ENCODE data around the gene NUP62.
"Not testable (repeated sequence)": the region's sequence is repeated elsewhere in the genome, so short reads cannot be mapped to it uniquely, and the experiment has no call there.

Gene NUP62

DNA sequence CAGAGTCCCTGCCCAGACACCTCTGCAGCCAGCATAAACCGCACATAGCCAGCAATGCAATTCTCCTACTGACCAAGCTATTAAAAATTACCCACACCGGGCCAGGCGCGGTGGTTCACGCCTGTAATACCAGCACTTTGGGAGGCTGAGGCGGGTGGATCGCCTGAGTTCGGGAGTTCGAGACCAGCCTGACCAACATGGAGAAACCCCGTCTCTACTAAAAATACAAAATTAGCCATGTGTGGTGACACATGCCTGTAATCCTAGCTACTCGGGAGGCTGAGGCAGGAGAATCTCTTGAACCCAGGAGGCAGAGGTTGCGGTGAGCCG lies 4.5 kb downstream of the NUP62 start:
- not testable (repeated sequence) for DNase-seq (ENCODE audit: low read depth)

DNA sequence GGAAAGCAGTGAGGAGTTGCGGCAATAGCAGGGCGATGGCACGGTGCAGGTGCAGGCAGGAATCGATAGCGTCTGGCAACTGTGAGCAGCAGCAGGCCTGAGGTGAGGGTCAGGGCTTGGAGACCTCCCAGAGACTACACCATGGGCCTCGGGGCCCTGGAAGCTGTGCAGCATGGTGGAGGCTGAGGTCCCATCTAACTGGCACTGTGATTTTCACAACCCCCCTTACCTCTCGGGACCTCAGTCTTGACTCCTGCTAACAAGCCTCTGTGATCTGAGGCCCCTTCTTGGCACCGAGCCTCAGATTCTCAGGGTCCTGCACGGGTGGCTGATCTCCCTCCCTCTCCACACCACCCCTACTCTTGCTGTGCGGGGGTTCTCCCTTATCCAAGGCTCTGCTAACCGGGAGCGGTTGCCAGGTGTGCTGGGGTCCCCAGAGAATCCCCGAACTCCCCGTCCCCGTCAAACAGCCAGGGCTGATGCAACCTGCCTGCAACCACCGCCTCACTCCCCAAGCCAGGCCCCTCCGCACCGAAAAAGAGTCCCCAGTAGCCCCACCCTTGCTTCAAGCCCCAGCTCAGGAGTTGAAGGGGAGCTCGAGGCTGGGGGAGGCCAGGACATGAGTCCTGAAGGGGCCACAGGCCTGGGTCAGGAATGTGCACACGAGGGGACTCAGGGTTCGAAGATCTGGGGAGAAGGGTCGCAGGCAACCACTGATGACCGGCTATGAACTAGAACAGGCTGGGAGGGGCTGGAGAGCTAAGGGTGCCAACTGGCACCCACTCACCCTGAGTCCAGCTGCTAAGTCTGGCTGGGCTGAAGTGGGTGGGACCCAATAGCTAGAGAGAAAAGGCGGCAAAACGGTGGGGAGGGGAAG lies 5.1 kb downstream of the NUP62 start:
- no peak for DNase-seq (ENCODE audit: low read depth)

DNA sequence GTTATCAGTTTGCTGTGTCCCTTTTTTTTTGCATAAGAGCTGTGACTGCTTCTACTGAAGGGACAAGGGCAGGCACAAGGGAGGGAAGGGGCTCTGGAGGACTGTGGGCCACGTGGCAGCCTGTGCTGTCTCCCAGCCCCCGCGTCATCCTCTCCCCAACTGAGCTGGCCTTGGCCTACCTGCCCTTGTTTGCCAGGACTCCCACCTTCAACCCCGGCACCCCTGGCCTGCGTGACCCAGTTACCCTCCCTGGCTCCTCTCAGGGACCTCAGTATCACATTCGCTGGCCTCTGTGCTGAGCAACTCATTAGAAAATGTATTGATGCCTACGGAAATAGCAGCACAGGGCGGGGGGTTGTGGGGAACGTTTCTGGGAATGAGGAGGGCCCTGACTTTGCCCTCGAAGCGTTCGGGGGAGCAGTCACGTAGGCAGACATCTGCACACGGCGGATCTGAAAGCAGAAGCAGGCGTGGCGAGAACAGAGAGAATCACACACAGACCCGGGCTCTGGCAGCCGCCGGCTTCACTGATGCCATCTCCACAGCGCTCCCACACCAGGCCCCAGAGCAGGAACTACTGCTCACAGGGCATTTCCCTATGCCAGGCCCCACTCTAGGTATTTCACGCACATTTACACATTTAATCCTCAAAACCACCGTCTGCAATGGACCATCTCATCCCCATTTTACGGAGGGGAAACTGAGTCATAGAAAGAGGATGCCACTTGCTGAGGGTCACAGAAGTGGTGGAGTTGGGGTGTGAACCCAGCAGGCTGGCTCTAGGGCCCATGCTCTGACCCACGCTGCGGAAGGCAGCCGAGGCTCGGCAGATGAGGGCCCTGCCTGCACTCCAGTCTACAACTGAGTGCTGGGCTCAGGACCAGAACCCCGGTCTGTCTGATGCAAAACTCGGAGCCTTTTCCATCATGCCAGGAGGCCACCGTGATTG lies 6.0 kb downstream of the NUP62 start:
- no peak for DNase-seq (ENCODE audit: low read depth)

- no peak for DNase-seq (ENCODE audit: low read depth)
Observed at GRCh38 chr19:49921871-49922795, 7.2 kb downstream of the NUP62 start.

DNA sequence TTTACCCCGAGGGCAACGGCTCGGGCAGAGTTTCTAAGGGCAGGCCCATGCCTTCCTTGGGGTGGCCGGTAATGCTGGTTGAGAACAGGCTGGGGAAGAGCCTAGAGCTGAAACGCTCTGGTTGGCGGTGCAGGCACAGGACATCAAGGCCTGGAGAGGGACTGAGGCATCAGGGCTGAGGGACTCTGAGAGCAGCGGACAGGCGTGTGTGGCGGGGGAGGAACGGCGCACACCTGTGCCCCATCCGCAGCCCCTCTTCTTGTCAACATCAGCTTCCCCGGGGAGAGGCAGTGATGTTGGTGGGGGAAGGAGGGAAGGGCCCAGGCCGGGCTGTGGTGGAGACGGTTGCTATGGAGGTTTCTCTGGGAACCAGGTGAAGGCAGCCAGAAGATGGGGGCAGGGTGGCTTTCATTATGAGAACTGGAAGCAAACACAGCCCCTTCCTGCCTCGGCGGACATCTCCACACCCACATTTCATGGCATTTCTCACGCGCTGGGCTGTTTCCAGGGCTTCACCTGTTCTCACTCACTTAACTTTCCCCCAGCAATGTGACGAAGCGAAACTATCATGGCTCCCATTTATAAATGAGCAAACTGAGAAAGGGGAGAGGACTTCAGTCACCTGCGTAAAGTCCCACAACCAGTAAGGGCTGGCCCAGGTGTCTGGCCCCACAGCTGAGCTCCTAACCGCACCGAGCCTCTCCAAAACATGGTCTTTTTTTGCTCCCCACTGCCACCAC lies 8.5 kb downstream of the NUP62 start:
- DNase-seq (ENCODE audit: low read depth) = no peak

- no peak for DNase-seq (ENCODE audit: low read depth)
Observed at GRCh38 chr19:49918089-49918488, 11.2 kb downstream of the NUP62 start.

GRCh38 chr19:49916839-49917733 lies 12.2 kb downstream of the NUP62 start:
- no peak for DNase-seq (ENCODE audit: low read depth)

- no peak for DNase-seq (ENCODE audit: low read depth)
Observed at GRCh38 chr19:49915271-49915670, 14.0 kb downstream of the NUP62 start.

DNA sequence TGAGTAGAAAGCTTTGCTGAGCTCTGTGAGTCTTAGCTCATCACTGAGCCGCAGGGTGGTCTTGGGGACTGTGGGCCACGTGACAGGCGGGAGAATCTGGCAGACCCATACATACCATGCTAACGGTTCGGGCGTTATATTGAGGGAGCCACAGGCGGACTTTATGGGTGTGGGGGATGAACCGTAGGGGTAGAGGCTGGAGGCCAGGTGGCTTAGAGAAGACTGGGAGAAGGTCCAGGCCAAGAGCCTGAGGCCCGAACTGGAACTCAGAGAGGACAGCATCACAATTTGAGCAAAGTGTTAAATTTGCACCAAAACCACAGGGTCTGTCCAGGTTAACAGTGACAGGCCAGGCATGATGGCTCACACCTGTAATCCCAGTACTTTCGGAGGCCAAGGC lies 15.6 kb downstream of the NUP62 start:
- DNase-seq (ENCODE audit: low read depth) = no peak

DNA sequence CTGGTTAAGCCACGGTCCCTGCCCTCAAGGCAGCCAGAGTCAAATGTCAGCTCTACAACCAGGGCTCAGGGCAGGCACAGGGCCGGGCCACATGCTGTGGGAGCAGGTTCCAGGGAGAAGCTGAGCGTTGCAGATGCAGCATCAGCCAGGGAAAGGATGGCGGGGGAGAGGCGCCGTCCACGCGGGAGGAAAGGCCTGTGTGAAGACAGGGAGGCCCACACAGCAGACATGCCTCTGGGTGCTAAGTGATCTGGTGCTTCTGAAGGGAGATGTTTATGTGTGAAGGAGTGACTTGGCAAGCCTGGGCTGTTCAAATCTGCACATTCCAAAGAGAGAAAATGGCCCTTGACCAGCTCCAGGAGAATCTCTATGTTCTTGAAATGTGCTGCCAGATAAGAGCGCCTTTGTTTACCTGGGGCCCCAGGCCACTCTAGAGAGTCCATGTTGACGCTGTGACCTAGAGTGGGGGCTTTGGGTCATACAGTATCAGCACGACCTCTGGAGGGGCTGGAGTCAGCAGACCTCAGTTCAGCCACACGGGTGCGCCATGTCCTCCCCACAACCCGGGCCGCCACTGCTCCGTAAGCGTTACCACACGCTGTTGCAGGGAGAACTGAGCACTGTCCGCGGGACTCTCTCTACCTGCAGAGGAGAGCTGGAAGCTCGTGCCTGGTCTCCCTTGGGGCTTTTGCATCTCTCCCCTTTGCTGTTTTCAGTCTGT lies 16.2 kb downstream of the NUP62 start:
- no peak for DNase-seq (ENCODE audit: low read depth)

GRCh38 chr19:49911381-49912145 lies 17.7 kb downstream of the NUP62 start:
- DNase-seq (ENCODE audit: low read depth) = no peak

- no peak for DNase-seq (ENCODE audit: low read depth)
Observed at GRCh38 chr19:49910179-49910578, 19.1 kb downstream of the NUP62 start.

DNA sequence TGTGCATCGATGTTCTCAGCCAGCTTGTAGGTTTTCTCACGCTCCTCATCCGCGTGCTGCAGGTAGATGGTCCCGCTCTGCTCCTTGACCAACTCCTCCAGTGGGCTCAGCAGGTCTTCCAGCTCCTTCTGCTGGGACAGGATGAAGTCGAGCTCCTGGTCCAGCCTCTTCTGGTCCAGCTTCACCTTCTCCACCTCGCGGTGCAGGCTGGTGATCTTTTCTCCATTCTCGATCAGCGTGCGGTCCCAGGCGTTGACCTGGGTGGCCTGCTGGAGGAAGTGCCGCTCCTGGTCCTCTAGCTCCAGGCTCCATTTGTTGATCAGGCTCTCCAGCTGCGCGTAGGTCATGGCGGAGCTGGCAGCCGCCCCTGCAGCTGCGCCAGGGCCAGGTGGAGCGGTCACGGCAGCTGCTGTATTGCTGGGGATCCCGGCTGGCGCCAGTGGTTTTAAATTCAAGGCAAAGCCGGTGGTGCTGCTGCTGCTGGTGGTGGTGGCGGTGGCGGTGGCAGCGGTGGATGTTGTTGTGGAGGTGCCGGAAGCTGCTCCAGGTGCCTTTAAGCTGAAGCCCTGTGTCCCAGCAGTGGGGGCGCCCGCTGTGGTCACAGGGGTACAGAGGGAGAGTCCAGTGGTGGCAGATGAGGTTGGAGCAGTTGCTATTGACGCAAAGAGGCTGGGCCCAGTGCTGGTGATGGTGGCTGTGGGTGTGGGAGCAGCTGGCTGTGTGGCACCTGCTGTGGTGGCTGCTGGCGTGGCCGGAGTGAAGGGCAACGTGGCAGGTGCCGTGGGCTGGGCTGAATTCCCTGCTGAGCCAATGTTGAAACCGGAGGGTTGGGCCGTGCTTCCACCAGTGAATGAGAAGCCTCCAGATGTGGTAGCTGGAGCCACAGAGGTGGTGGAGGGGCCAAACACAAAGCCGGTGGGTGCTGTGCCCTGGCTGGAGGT lies 20.6 kb downstream of the NUP62 start:
- no peak for DNase-seq (ENCODE audit: low read depth)

- no peak for DNase-seq (ENCODE audit: low read depth)
Observed at GRCh38 chr19:49907745-49908446, 21.4 kb downstream of the NUP62 start.

- no peak for DNase-seq (ENCODE audit: low read depth)
Observed at GRCh38 chr19:49906879-49907564, 22.3 kb downstream of the NUP62 start.

GRCh38 chr19:49904136-49904535 lies 25.2 kb downstream of the NUP62 start:
- no peak for DNase-seq (ENCODE audit: low read depth)

Data from stimulated activated CD8-positive, alpha-beta memory T cell treated with anti-CD3 and anti-CD28 coated beads, Interleukin-15, amount 100 ng/mL, for 1 hour (primary cell).